Smooth muscle cell (in vitro differentiated cells): ENCODE measurements around the gene BAHCC1. TPM values are rescaled to one million over a fixed set of nuclear protein-coding genes. Genes with fewer than 3 reads are reported as not detected.

Experiments used
- DNase-seq: peaks from one replicate; lab custom pipeline; 2025; ENCODE audit not compliant: unreplicated experiment; lab: John Stamatoyannopoulos, UW
- H2AFZ ChIP-seq: fragments of 200-600 bp; sonication (generic); 2 replicates; pipeline ENCODE4 v1.6.0; 2016; ENCODE audit warnings: antibody characterized with exemption, low read depth, mild to moderate bottlenecking
- H3F3A ChIP-seq: fragments of 200-600 bp; sonication (generic); 2 replicates; pipeline ENCODE4 v1.6.0; 2017; ENCODE audit warnings: antibody characterized with exemption, low read depth
- H3K27ac ChIP-seq: fragments of 200-600 bp; sonication (generic); 2 replicates; pipeline ENCODE4 v1.5.1; 2016; ENCODE audit warnings: low read depth, mild to moderate bottlenecking
- H3K27me3 ChIP-seq: fragments of 200-600 bp; sonication (generic); 2 replicates; pipeline ENCODE4 v1.6.1; 2016; ENCODE audit warnings: low read depth, mild to moderate bottlenecking
- H3K36me3 ChIP-seq: fragments of 200-600 bp; sonication (generic); 2 replicates; pipeline ENCODE4 v1.5.1; 2016; ENCODE audit warnings: low read depth
- H3K4me1 ChIP-seq: fragments of 200-600 bp; sonication (generic); 2 replicates; pipeline ENCODE4 v1.5.1; 2016; ENCODE audit warnings: low read depth
- H3K4me2 ChIP-seq: fragments of 200-600 bp; sonication (generic); 2 replicates; pipeline ENCODE4 v1.6.0; 2016; ENCODE audit warnings: mild to moderate bottlenecking
- H3K4me3 ChIP-seq: fragments of 200-600 bp; sonication (generic); 2 replicates; pipeline ENCODE4 v1.5.1; 2016; ENCODE audit warnings: mild to moderate bottlenecking
- H3K79me2 ChIP-seq: fragments of 200-600 bp; sonication (generic); 2 replicates; pipeline ENCODE4 v1.6.0; 2016; ENCODE audit warnings: low read depth, mild to moderate bottlenecking
- H3K9ac ChIP-seq: fragments of 200-600 bp; sonication (generic); 2 replicates; pipeline ENCODE4 v1.6.0; 2016; ENCODE audit warnings: low read depth
- H3K9me3 ChIP-seq: fragments of 200-600 bp; sonication (generic); replicated peaks from 2 replicates; pipeline ENCODE4 v1.5.1; 2016; ENCODE audit warnings: low read depth
- H4K20me1 ChIP-seq: fragments of 200-600 bp; sonication (generic); 2 replicates; pipeline ENCODE4 v1.6.0; 2016; ENCODE audit warnings: low read depth
- WGBS: methylation state at CpG from one replicate; pipeline ENCODE4 v1.1.7; 2016; ENCODE audit warnings: low lambda C conversion rate; 5-methylcytosine and 5-hydroxymethylcytosine counted together
- polyA plus RNA-seq: library from polyadenylated mRNA; unstranded; fragments of >200 nt; fragmentation: Nextera tagmentation; extraction: Ambion mirVana; gene quantifications from 2 replicates; pipeline ENCODE4 v1.2.1, GENCODE V29; 2016
- total RNA-seq: library from RNA; depleted of rRNA; stranded (reverse); fragments of >200 nt; gene quantifications from 2 replicates; pipeline ENCODE4 v1.2.3, GENCODE V29; 2014
- TF ChIP-seq, protein P1 (sequence below): fragments of 200-600 bp; sonication (generic); IDR thresholded peaks from 2 replicates; pipeline ENCODE4 v1.5.1; 2017; ENCODE audit warnings: borderline replicate concordance, mild to moderate bottlenecking, antibody characterized with exemption; ENCODE audit not compliant: insufficient read depth, poor library complexity, severe bottlenecking

Gene BAHCC1
- total and polyA plus RNA-seq, 2 experiments from 2014 or later = 3.2 to 4.6 TPM

GRCh38 chr17:81373536-81374160, 21.6 kb upstream of the BAHCC1 start:
- H3K4me3 ChIP-seq = no peak overlapping the region
- H3K27me3 ChIP-seq = no peaks in the 10 kb centered on the region
- no peaks in the 10 kb centered on the region for H3F3A ChIP-seq
- TF ChIP-seq, protein P1, sequence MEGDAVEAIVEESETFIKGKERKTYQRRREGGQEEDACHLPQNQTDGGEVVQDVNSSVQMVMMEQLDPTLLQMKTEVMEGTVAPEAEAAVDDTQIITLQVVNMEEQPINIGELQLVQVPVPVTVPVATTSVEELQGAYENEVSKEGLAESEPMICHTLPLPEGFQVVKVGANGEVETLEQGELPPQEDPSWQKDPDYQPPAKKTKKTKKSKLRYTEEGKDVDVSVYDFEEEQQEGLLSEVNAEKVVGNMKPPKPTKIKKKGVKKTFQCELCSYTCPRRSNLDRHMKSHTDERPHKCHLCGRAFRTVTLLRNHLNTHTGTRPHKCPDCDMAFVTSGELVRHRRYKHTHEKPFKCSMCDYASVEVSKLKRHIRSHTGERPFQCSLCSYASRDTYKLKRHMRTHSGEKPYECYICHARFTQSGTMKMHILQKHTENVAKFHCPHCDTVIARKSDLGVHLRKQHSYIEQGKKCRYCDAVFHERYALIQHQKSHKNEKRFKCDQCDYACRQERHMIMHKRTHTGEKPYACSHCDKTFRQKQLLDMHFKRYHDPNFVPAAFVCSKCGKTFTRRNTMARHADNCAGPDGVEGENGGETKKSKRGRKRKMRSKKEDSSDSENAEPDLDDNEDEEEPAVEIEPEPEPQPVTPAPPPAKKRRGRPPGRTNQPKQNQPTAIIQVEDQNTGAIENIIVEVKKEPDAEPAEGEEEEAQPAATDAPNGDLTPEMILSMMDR = no peak
- 98% methylated on average over 24 of the region's 24 CpGs for WGBS
- no peaks in the 10 kb centered on the region for H3K36me3 ChIP-seq
- no peak overlapping the region for H3K27ac ChIP-seq
- DNase-seq = no peak
- H2AFZ ChIP-seq = no peak overlapping the region
- H4K20me1 ChIP-seq = no peaks in the 10 kb centered on the region
- H3K79me2 ChIP-seq = no peaks in the 10 kb centered on the region
- H3K9me3 ChIP-seq = no peaks in the 10 kb centered on the region
- H3K4me1 ChIP-seq = no peaks in the 10 kb centered on the region
- H3K4me2 ChIP-seq = no peak overlapping the region
- no peak overlapping the region for H3K9ac ChIP-seq

DNA sequence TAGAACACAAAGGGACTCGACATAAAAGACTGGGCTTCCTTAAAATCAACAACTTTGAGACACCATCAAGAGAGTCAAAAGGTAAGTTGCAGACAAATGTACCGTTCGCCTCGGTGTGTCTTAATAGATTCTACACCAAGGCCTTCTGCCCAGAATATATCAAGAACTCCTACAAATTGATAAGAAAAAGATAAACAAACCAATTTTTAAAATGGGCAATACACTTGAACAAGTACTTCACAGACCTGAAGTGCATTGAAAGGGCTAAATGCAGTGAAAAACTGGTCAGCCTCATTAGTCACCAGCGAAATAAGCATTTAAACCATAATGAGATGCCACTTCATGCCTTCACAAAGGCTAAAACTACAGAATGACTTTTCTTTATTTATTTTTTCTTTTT, 20.4 kb upstream of the BAHCC1 start:
- no peaks in the 10 kb centered on the region for H3K36me3 ChIP-seq
- no peaks in the 10 kb centered on the region for H4K20me1 ChIP-seq
- no peak overlapping the region for H3K9ac ChIP-seq
- H3F3A ChIP-seq = no peaks in the 10 kb centered on the region
- TF ChIP-seq, protein P1 = no peak
- no peak overlapping the region for H2AFZ ChIP-seq
- H3K27ac ChIP-seq = no peak overlapping the region
- H3K4me1 ChIP-seq = no peaks in the 10 kb centered on the region
- H3K79me2 ChIP-seq = no peaks in the 10 kb centered on the region
- 93% methylated on average over 5 of the region's 5 CpGs for WGBS
- H3K4me2 ChIP-seq = no peak overlapping the region
- H3K4me3 ChIP-seq = no peak overlapping the region
- no peaks in the 10 kb centered on the region for H3K9me3 ChIP-seq
- no peak for DNase-seq
- no peaks in the 10 kb centered on the region for H3K27me3 ChIP-seq

- H3K4me1 ChIP-seq = no peaks in the 10 kb centered on the region
- no peaks in the 10 kb centered on the region for H3K36me3 ChIP-seq
- no peak overlapping the region for H3K27ac ChIP-seq
- H2AFZ ChIP-seq = no peak overlapping the region
- no peaks in the 10 kb centered on the region for H3K9me3 ChIP-seq
- no peak overlapping the region for H3K9ac ChIP-seq
- 92% methylated on average over 23 of the region's 25 CpGs for WGBS
- no peak overlapping the region for H3K4me2 ChIP-seq
- TF ChIP-seq, protein P1 = no peak
- no peaks in the 10 kb centered on the region for H3K79me2 ChIP-seq
- no peaks in the 10 kb centered on the region for H3K27me3 ChIP-seq
- no peak overlapping the region for H3K4me3 ChIP-seq
- no peaks in the 10 kb centered on the region for H4K20me1 ChIP-seq
- DNase-seq = no peak
- no peaks in the 10 kb centered on the region for H3F3A ChIP-seq
Measured at GRCh38 chr17:81376946-81377714, 18.1 kb upstream of the BAHCC1 start.
